Mesothelial cell of epicardium (in vitro differentiated cells): Measurements from ENCODE around the gene PACS2. TPM values are rescaled to one million over a fixed set of nuclear protein-coding genes. Genes with fewer than 3 reads are reported as not detected.

ENCODE experiments used
- DNase-seq, 2 experiments: peaks; one replicate each; pipeline ENCODE4 v3.0.0; 2021; ENCODE audit warnings: low spot score in 2 of 2; ENCODE audit not compliant: unreplicated experiment in 2 of 2
- H3K27ac Mint-ChIP-seq: 2 replicates; pipeline ENCODE4 v1.8.0; 2021; ENCODE audit warnings: mixed read lengths
- H3K27me3 Mint-ChIP-seq: 2 replicates; pipeline ENCODE4 v1.8.0; 2021; ENCODE audit warnings: low read depth, mixed read lengths
- H3K36me3 Mint-ChIP-seq: 2 replicates; pipeline ENCODE4 v1.8.0; 2021; ENCODE audit warnings: mixed read lengths
- H3K4me1 Mint-ChIP-seq: 2 replicates; pipeline ENCODE4 v1.8.0; 2021; ENCODE audit warnings: mixed read lengths
- H3K4me3 Mint-ChIP-seq: 2 replicates; pipeline ENCODE4 v1.8.0; 2021; ENCODE audit warnings: mild to moderate bottlenecking, moderate library complexity, mixed read lengths
- H3K9me3 Mint-ChIP-seq: 2 replicates; pipeline ENCODE4 v1.8.0; 2021; ENCODE audit warnings: mixed read lengths
- CTCF ChIP-seq: fragments of 200-600 bp; sonication (generic); IDR thresholded peaks from one replicate; pipeline ENCODE4 v1.5.0; 2021; ENCODE audit warnings: antibody characterized with exemption; ENCODE audit not compliant: unreplicated experiment
- total RNA-seq: library from RNA; stranded (reverse); gene quantifications from 3 replicates; pipeline ENCODE4 v1.2.1, GENCODE V29; 2021

Gene PACS2
- total RNA-seq, 1 donor from 2014 or later = 147 TPM

- Mint-ChIP-seq H3K27ac (no peak overlapping the region), H3K36me3 (peaks cover 3% of the 10 kb centered on the region), H3K4me1 (peaks cover 2% of the 10 kb centered on the region), H3K4me3 (no peak overlapping the region), H3K27me3 (no peaks in the 10 kb centered on the region), H3K9me3 (no peaks in the 10 kb centered on the region)
- no peak for TF ChIP-seq CTCF
- DNase-seq = no peak
These were observed 14.3 kb downstream of the PACS2 start for GRCh38 chr14:105328678-105329390.

- Mint-ChIP-seq H3K27me3 (no peaks in the 10 kb centered on the region), H3K4me1 (peaks cover 2% of the 10 kb centered on the region), H3K36me3 (peaks cover 3% of the 10 kb centered on the region), H3K27ac (no peak overlapping the region), H3K9me3 (no peaks in the 10 kb centered on the region), H3K4me3 (no peak overlapping the region)
- TF ChIP-seq CTCF = no peak
- no peak for DNase-seq
These were observed 15.0 kb downstream of the PACS2 start for GRCh38 chr14:105329411-105330150.

GRCh38 chr14:105330491-105330895, 15.9 kb downstream of the PACS2 start:
- Mint-ChIP-seq H3K27ac (no peak overlapping the region), H3K4me3 (no peak overlapping the region), H3K9me3 (no peaks in the 10 kb centered on the region), H3K36me3 (peaks cover 3% of the 10 kb centered on the region), H3K27me3 (no peaks in the 10 kb centered on the region), H3K4me1 (peaks cover 2% of the 10 kb centered on the region)
- DNase-seq = peak in 1 of 2 experiments; percentile 16
- TF ChIP-seq CTCF = no peak

- peaks cover 9% of the 10 kb centered on the region for H3K36me3 Mint-ChIP-seq
- no peaks in the 10 kb centered on the region for H3K9me3 Mint-ChIP-seq
- H3K27ac Mint-ChIP-seq = no peak overlapping the region
- DNase-seq = no peak
- no peak for TF ChIP-seq CTCF
- H3K27me3 Mint-ChIP-seq = no peaks in the 10 kb centered on the region
- H3K4me1 Mint-ChIP-seq = peaks cover 2% of the 10 kb centered on the region
- no peak overlapping the region for H3K4me3 Mint-ChIP-seq
These were observed 17.2 kb downstream of the PACS2 start for GRCh38 chr14:105331575-105332349.

GRCh38 chr14:105332350-105332874, 17.9 kb downstream of the PACS2 start:
- Mint-ChIP-seq H3K27ac (no peak overlapping the region), H3K9me3 (no peaks in the 10 kb centered on the region), H3K4me1 (no peaks in the 10 kb centered on the region), H3K27me3 (no peaks in the 10 kb centered on the region), H3K4me3 (no peak overlapping the region), H3K36me3 (peaks cover 9% of the 10 kb centered on the region)
- TF ChIP-seq CTCF = no peak
- no peak for DNase-seq
